Activated naive CD8-positive, alpha-beta T cell treated with anti-CD3 and anti-CD28 coated beads, Interleukin-2, amount 50 U/mL, for 16 hours (primary cell): ENCODE measurements around the gene LY6G6F.

Source experiments
- DNase-seq: peaks from one replicate; pipeline ENCODE4 v3.0.0-alpha.2; 2020; ENCODE audit warnings: low read depth, low spot score

Gene LY6G6F

GRCh38 chr6:31723245-31723979 is 16.7 kb downstream of the LY6G6F start, which contains the start of gene MPIG6B:
TSS of gene MPIG6B (plus strand) at chr6:31723373. CDS start at chr6:31723384, 11 bp downstream.
- no peak for DNase-seq

- no peak for DNase-seq
Measured at GRCh38 chr6:31723980-31724691, 17.5 kb downstream of the LY6G6F start.

GRCh38 chr6:31725502-31726350 is 19.1 kb downstream of the LY6G6F start:
- no peak for DNase-seq

GRCh38 chr6:31727034-31727716 is 20.5 kb downstream of the LY6G6F start:
- DNase-seq, result no peak

GRCh38 chr6:31727717-31728671 is 21.3 kb downstream of the LY6G6F start:
- no peak for DNase-seq

DNA sequence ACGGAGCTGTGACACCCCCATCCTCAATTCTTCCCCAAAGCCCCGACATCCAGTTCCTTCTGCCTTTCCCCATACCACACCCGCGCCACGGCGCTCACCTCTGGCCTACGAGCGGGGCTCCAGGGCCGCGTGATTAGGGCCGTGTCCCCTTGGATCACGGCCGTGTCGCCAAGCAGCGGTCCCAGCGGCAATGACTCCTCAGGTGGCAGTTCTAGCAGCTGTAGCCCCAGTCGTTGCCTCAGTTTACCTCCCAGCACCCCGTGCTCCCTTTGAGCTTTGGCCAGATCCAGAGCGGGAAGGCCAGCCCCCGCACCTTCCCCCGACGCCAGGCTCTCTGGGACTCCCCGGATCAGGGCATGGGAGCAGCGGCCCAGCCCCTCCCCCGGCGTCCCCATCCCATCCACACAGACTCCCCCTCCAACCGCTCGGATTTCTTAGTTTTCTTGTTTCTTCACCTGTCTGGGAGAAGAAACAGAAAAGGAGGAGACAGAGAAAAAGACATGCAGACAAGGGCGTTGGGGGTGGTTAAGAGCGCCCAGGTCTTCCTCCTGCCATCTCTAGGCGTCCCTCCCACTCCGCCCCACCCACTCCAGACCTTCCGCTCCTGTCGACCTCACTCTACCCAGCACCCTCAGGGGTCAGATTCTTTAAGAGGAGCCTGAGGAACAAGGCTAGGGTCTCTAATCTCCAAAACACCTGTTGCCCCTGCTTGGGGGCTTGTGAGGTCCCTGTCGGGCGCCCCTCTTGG is 22.3 kb downstream of the LY6G6F start, which contains the start of gene DDAH2:
Gene DDAH2, minus strand, starts transcription at position 533 of the 748 bp plus-strand sequence. Its CDS starts 138 bp downstream, at position 395.
- no peak for DNase-seq

- peak; percentile 43 for DNase-seq
Measured at GRCh38 chr6:31729515-31729978, 22.9 kb downstream of the LY6G6F start.

DNA sequence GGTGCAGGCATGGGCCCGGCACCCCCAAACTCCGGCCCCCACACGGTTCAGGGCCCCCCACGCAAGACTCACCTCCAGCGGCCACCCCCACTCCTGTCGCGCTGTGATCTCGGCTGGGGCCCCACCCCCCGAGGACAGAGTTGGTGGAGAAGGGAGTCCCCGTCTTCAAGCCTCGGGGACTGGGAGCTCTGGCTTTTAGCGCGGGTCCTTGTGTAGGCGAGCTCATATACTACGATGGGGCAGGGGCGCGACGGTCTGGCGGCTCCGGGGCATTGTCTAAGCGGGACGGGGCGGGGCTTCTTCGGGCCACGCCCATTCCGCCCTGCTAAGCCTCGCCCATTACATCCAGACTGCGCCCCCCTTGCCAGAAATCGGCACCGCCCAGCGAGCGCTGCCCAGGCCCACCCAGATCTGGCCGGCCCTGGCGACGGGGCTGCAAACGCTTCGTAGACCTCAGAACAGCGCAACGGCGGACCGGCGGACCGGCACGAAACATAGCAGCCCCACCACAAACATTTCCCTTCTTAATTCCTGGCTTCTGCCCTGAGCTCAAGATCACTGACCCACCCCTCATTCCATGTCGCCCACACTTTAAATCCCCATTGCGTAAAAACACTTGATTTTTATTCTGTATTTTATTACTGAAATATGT is 23.4 kb downstream of the LY6G6F start:
- no peak for DNase-seq

GRCh38 chr6:31730631-31731086 is 24.0 kb downstream of the LY6G6F start:
- DNase-seq, result no peak

DNA sequence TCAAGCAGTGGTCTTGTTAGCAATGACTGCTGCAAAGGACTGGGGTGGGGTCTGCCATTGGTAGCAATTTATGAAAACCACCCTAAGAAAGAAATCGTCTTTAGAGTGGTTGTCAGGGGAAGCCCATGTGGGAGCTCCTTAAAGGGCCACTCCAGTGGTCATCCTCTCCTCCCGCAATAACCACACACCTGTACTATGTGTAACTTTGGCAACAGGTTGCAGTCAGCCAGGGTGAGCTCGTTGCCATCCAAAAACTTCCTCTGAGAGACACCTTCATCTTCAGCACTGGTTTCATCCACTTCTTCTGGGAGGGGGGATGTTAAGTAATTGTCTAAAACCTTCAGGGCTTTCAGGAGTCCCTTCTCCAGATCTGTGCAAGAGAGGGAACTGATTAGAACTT is 25.4 kb downstream of the LY6G6F start:
- DNase-seq, result no peak

DNA sequence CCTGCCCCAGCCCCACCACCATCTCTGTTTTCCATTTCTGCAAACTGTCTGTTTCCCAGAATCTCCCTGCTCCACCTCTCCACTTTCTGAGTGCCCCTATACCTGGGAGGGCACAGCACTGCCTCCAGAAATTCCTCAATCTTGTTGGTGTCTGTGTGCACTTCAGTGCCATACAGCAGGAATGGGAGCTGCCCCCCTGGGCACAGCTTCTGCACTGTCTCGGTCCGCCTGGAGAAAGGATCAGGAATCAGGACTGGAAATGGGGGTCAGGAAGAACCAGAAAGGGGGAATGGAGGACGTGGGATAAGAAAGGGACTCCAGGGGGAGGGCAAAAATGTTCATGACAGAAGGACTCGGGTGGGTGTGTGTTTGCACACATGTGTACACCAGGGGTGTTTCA is 27.1 kb downstream of the LY6G6F start:
- DNase-seq, result no peak

GRCh38 chr6:31734247-31734820 is 27.7 kb downstream of the LY6G6F start:
- no peak for DNase-seq

DNA sequence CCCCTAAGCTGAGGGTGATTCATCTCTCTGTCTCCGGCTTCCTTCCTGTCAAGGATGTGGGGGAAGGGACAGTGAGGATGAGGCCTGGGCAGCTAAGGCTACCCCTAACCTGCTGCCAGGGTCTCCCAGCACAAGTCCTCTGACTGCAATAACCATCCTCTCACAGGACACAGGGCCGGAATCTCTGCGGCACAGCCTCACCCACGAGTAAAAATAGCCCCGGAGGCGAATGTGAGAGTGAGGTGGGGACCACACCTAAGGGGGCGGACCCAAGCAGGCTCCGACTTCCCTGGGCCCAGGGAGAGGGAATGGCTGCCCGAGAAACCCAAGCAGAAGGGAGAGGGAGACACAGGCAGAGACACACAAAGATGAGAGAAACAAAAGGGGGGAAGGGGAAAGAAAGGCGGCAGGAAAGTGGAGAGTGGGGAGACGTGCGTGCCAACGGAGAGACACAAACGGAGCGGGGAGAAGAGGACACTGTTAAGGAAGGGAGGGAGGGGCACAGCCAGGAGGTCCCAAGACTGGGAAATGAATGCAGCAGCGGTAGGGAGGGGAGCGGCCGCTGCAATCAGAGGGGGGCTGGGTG is 28.2 kb downstream of the LY6G6F start:
- no peak for DNase-seq

- peak; percentile 57 for DNase-seq
Measured at GRCh38 chr6:31736021-31736767, 29.5 kb downstream of the LY6G6F start, which contains the start of gene CLIC1. TSS of gene CLIC1 (minus strand) at chr6:31736530. CDS start at chr6:31736300, 230 bp downstream.

- no peak for DNase-seq
Measured at GRCh38 chr6:31736768-31737314, 30.2 kb downstream of the LY6G6F start.

DNA sequence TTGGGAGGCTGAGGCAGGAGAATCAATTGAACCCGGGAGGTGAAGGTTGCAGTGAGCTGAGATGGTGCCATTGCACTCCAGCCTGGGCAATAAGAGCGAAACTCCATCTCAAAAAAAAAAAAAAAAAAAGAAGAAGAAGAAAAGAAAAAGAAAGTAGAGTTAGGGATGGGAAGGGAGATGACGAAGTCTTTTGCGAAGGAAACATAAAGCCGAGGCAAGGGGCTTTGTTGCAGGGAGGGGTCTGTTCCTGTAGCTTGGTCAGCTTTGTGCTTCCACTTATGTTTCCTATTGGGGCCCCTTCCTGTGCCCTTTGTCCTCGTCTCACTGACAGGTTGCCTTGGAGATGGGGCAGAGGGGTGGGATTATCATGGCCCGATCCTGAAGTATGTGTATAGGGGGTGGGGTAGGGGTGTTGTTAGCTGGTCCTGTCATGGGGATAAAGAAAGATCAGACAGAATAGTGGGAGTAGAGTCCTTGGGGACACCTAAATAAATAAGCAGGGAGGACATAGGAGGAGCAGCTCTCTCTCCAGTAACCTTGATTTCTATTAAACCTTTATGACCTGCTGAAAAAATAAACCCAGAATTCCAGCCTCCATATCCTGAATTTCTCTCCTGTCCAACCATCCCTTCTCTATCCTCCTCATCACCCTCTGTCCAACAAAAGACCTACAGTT is 30.8 kb downstream of the LY6G6F start:
- no peak for DNase-seq
